Lower lobe of right lung (tissue), 2 donors: ENCODE measurements around the gene HOXC5. TPM values are rescaled to one million over a fixed set of nuclear protein-coding genes. Genes with fewer than 3 reads are reported as not detected.
A peak's percentile ranks its signal among the peaks of the same experiment; 100 is the strongest.

ENCODE experiments used
- ATAC-seq, 2 donors: fragments of 200-7000 bp; cut with Tn5 transposase; one replicate each; pipeline ENCODE4 v1.9.1; 2020 to 2022; ENCODE audit warnings: mild to moderate bottlenecking in 2 of 2, moderate library complexity in 2 of 2
- DNase-seq: peaks from one replicate; pipeline ENCODE4 v3.0.0-alpha.2; 2020
- H3K27ac ChIP-seq: fragments of 200-600 bp; one replicate; pipeline ENCODE4 v1.8.0; 2022
- H3K27me3 ChIP-seq: fragments of 200-600 bp; one replicate; pipeline ENCODE4 v1.8.0; 2022; ENCODE audit warnings: low read depth
- H3K36me3 ChIP-seq: fragments of 200-600 bp; one replicate; pipeline ENCODE4 v1.8.0; 2022; ENCODE audit warnings: mild to moderate bottlenecking
- H3K4me1 ChIP-seq: fragments of 200-600 bp; one replicate; pipeline ENCODE4 v1.8.0; 2022
- H3K4me3 ChIP-seq: fragments of 200-600 bp; one replicate; pipeline ENCODE4 v1.8.0; 2022; ENCODE audit warnings: mild to moderate bottlenecking
- H3K9me3 ChIP-seq: fragments of 200-600 bp; one replicate; pipeline ENCODE4 v1.8.0; 2022
- intact Hi-C: fragments of 100-400 bp; cut with DNase I; formaldehyde crosslinking; loops from one replicate; pipeline ENCODE4 v1.11.0; 2022
- total RNA-seq: library from RNA; stranded (reverse); fragmentation: NEBNext Ultra II Directional; extraction: Animal tissue kit (Norgen Biotek cat#: 25700); gene quantifications from one replicate; pipeline ENCODE4 v1.2.1, GENCODE V29; 2021
- TF ChIP-seq, protein P1 (sequence below): fragments of 200-600 bp; IDR thresholded peaks from one replicate; pipeline ENCODE4 v1.8.0; 2022; ENCODE audit warnings: antibody characterized with exemption, mild to moderate bottlenecking
- donor health status: DM: no; HTN: yes; CAD: no; lungs with severe emphysema.

Gene HOXC5
- total RNA-seq, 1 donor from 2014 or later: not detected

GRCh38 chr12:54000116-54001114 is 32.4 kb upstream of the HOXC5 start, which contains the start of gene HOXC9:
Gene HOXC9, plus strand, starts transcription at chr12:54000161. Its CDS starts 28 bp downstream, at chr12:54000189.
- Histone ChIP-seq H3K27me3 (peaks cover 100% of the 10 kb centered on the region), H3K27ac (no peak within 1 kb of the TSS), H3K36me3 (no peaks in the 10 kb centered on the region), H3K4me1 (peaks cover 29% of the 10 kb centered on the region), H3K4me3 (peak within 1 kb of the TSS; percentile 41), H3K9me3 (no peaks in the 10 kb centered on the region)
- intact Hi-C loops: loop anchor here (5.0 kb wide), 1 partner anchor 207 kb away; no protein-coding TSS in a partner anchor
- TF ChIP-seq, protein P1, sequence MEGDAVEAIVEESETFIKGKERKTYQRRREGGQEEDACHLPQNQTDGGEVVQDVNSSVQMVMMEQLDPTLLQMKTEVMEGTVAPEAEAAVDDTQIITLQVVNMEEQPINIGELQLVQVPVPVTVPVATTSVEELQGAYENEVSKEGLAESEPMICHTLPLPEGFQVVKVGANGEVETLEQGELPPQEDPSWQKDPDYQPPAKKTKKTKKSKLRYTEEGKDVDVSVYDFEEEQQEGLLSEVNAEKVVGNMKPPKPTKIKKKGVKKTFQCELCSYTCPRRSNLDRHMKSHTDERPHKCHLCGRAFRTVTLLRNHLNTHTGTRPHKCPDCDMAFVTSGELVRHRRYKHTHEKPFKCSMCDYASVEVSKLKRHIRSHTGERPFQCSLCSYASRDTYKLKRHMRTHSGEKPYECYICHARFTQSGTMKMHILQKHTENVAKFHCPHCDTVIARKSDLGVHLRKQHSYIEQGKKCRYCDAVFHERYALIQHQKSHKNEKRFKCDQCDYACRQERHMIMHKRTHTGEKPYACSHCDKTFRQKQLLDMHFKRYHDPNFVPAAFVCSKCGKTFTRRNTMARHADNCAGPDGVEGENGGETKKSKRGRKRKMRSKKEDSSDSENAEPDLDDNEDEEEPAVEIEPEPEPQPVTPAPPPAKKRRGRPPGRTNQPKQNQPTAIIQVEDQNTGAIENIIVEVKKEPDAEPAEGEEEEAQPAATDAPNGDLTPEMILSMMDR: no peak
- DNase-seq (no peak), ATAC-seq (peak in 1 of 2 donors; percentile 18)

- Histone ChIP-seq H3K4me1 (peaks cover 31% of the 10 kb centered on the region), H3K36me3 (no peaks in the 10 kb centered on the region), H3K4me3 (no peak overlapping the region), H3K27me3 (peaks cover 100% of the 10 kb centered on the region), H3K27ac (no peak overlapping the region), H3K9me3 (no peaks in the 10 kb centered on the region)
- intact Hi-C loops: loop anchor here (5.0 kb wide), 1 partner anchor 206 kb away; no protein-coding TSS in a partner anchor
- DNase-seq (no peak), ATAC-seq (no peak)
- TF ChIP-seq, protein P1: no peak
Measured at GRCh38 chr12:54001283-54002187, 31.3 kb upstream of the HOXC5 start.

DNA sequence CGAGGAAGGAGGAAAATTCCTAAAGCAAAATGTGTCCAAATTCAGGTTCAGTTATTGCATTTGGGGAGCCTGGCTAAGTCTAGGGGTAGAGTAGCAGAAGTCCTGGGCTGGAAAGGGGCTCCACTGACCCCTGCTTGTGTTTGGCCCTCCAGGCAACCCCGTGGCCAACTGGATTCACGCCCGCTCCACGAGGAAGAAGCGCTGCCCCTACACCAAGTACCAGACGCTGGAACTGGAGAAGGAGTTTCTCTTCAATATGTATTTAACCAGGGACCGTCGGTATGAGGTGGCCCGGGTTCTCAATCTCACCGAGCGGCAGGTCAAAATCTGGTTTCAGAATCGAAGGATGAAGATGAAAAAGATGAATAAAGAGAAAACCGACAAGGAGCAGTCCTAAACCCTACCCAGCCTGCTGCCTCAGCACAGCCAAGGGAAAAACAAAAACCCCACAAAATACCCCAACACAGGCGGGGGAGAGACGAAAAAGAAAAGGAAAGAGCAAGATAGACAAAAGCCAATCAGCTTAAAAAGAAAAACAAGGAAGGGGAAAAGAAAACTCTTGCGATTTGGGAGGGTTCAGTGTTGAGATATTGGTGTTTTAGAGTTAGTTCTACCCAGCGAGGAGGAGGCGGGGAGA is 30.5 kb upstream of the HOXC5 start:
- ATAC-seq (no peak), DNase-seq (no peak)
- Histone ChIP-seq H3K9me3 (no peaks in the 10 kb centered on the region), H3K36me3 (no peaks in the 10 kb centered on the region), H3K27me3 (peaks cover 100% of the 10 kb centered on the region), H3K4me3 (no peak overlapping the region), H3K27ac (no peak overlapping the region), H3K4me1 (peaks cover 29% of the 10 kb centered on the region)
- intact Hi-C loops: loop anchor here (5.0 kb wide), 1 partner anchor 205 kb away; no protein-coding TSS in a partner anchor
- TF ChIP-seq, protein P1: no peak

- H3K27me3 ChIP-seq: peaks cover 100% of the 10 kb centered on the region
- intact Hi-C loops: loop anchor here (5.0 kb wide), 1 partner anchor 204 kb away; no protein-coding TSS in a partner anchor
- TF ChIP-seq, protein P1: no peak
- no peak overlapping the region for H3K27ac ChIP-seq
- DNase-seq: no peak
- no peaks in the 10 kb centered on the region for H3K9me3 ChIP-seq
- H3K4me1 ChIP-seq: peaks cover 28% of the 10 kb centered on the region
- no peak overlapping the region for H3K4me3 ChIP-seq
- ATAC-seq: no peak
- H3K36me3 ChIP-seq: no peaks in the 10 kb centered on the region
Measured at GRCh38 chr12:54002915-54003389, 29.9 kb upstream of the HOXC5 start.
